Lung (tissue), 12 donors: ENCODE results near the gene HERC4. TPM values are rescaled to one million over a fixed set of nuclear protein-coding genes. Genes with fewer than 3 reads are reported as not detected.

Experiments
- ATAC-seq: fragments of 200-7000 bp; cut with Tn5 transposase; one replicate; pipeline ENCODE4 v1.9.1; 2020; ENCODE audit warnings: moderate number of reproducible peaks; ENCODE audit not compliant: insufficient read depth, low FRiP score
- DNase-seq, 3 donors: peaks; one replicate each; pipeline ENCODE4 v3.0.0-alpha.2; 2013 to 2017
- H3K27ac ChIP-seq, 2 donors: one replicate each; pipeline ENCODE4 v1.5.1; 2013; ENCODE audit warnings: mild to moderate bottlenecking in 2 of 2, moderate library complexity in 2 of 2, control low read depth in 1 of 2, inconsistent platforms in 1 of 2, low read depth in 1 of 2, low read length in 1 of 2
- H3K27me3 ChIP-seq, 3 donors: one replicate each; pipeline ENCODE4 v1.5.1; 2013; ENCODE audit warnings: low read length in 2 of 3; ENCODE audit not compliant: control insufficient read depth in 3 of 3, insufficient read depth in 3 of 3
- H3K36me3 ChIP-seq, 4 donors: one replicate each; pipeline ENCODE4 v1.5.1; 2013; ENCODE audit warnings: low read length in 4 of 4, mild to moderate bottlenecking in 1 of 4, moderate library complexity in 1 of 4; ENCODE audit not compliant: control insufficient read depth in 4 of 4, insufficient read depth in 4 of 4
- H3K4me1 ChIP-seq, 5 donors: one replicate each; pipeline ENCODE4 v1.5.1; 2013; ENCODE audit warnings: low read length in 5 of 5, mild to moderate bottlenecking in 2 of 5, moderate library complexity in 1 of 5; ENCODE audit not compliant: control insufficient read depth in 5 of 5, insufficient read depth in 5 of 5
- H3K4me3 ChIP-seq: one replicate; pipeline ENCODE4 v1.5.1; 2013; ENCODE audit warnings: mild to moderate bottlenecking, control low read depth, moderate library complexity
- H3K9ac ChIP-seq, 2 donors: one replicate each; pipeline ENCODE4 v1.5.1; 2013; ENCODE audit warnings: low read length in 2 of 2, control low read depth in 1 of 2; ENCODE audit not compliant: insufficient read depth in 1 of 2
- H3K9me3 ChIP-seq, 4 donors: one replicate each; pipeline ENCODE4 v1.5.1; 2013; ENCODE audit warnings: low read length in 3 of 4, mild to moderate bottlenecking in 1 of 4, moderate library complexity in 1 of 4; ENCODE audit not compliant: control insufficient read depth in 4 of 4, insufficient read depth in 3 of 4
- CTCF ChIP-seq: IDR thresholded peaks from 2 replicates; pipeline ENCODE4 v1.5.1; 2012; ENCODE audit warnings: mild to moderate bottlenecking; ENCODE audit errors: control extremely low read depth, extremely low read depth
- WGBS, 2 donors: extraction: QIAGEN DNeasy Blood & Tissue Kit; methylation state at CpG; one replicate each; pipeline ENCODE4 v1.1.7; 2013; 5-methylcytosine and 5-hydroxymethylcytosine counted together
- polyA plus RNA-seq, 2 donors: library from polyadenylated mRNA; stranded (reverse); fragments of 200-250 nt; gene quantifications; one replicate each; pipeline ENCODE4 v1.2.1, GENCODE V29; 2013
- total RNA-seq, 2 donors: library from RNA; depleted of rRNA in 1 of 2; stranded (reverse); fragments of >200 nt in 1 of 2; gene quantifications; one replicate each; pipeline ENCODE4 v1.2.1, GENCODE V29; 2014 to 2021
- donor health status: control.
- donor health status: control.
- donor health status: Bipolar disorder and iron deficiency.
- donor health status: healthy.
- donor health status: DM: yes; HTN: yes; CAD: no.

HERC4 gene
- total and polyA plus RNA-seq, 4 donors = 16.3 to 162 (median 32.5) TPM

- ATAC-seq (no peak), DNase-seq (no peak)
- Histone ChIP-seq H3K9ac (no peak overlapping the region), H3K36me3 (peaks cover 3 to 19% (median 15%) of the 10 kb centered on the region in 4 donors), H3K4me3 (no peak overlapping the region), H3K27ac (no peak overlapping the region), H3K4me1 (no peaks in the 10 kb centered on the region), H3K9me3 (no peaks in the 10 kb centered on the region), H3K27me3 (no peaks in the 10 kb centered on the region)
- 56 to 80% methylated on average over 1 of the region's 1 CpG for WGBS, 2 donors
- TF ChIP-seq CTCF = no peak
Observed at GRCh38 chr10:67934336-67934735, 140.7 kb downstream of the HERC4 start.

GRCh38 chr10:67933199-67933598 lies 141.9 kb downstream of the HERC4 start:
- no peak for DNase-seq
- no peak for TF ChIP-seq CTCF
- Histone ChIP-seq H3K36me3 (peaks cover 2 to 19% (median 16%) of the 10 kb centered on the region in 4 donors), H3K9me3 (no peaks in the 10 kb centered on the region), H3K4me1 (no peaks in the 10 kb centered on the region), H3K4me3 (no peak overlapping the region), H3K27me3 (no peaks in the 10 kb centered on the region), H3K9ac (no peak overlapping the region), H3K27ac (no peak overlapping the region)
- ATAC-seq = no peak
- WGBS, 2 donors = 86 to 91% methylated on average over 2 of the region's 2 CpGs

GRCh38 chr10:67926951-67927350 lies 148.1 kb downstream of the HERC4 start:
- ATAC-seq (no peak), DNase-seq (no peak)
- TF ChIP-seq CTCF = no peak
- H3K36me3 ChIP-seq = peaks cover 13 to 15% (median 13%) of the 10 kb centered on the region in 4 donors
- H3K27me3 ChIP-seq = no peaks in the 10 kb centered on the region
- H3K9me3 ChIP-seq = no peaks in the 10 kb centered on the region
- H3K4me1 ChIP-seq = no peaks in the 10 kb centered on the region
- H3K9ac ChIP-seq = no peak overlapping the region
- no peak overlapping the region for H3K4me3 ChIP-seq
- H3K27ac ChIP-seq = no peak overlapping the region
- 95 to 97% methylated on average over 1 of the region's 1 CpG for WGBS, 2 donors

- no peaks in the 10 kb centered on the region for H3K9me3 ChIP-seq
- H3K9ac ChIP-seq = no peak overlapping the region
- DNase-seq (no peak), ATAC-seq (no peak)
- H3K27me3 ChIP-seq = no peaks in the 10 kb centered on the region
- H3K4me1 ChIP-seq = no peaks in the 10 kb centered on the region
- WGBS, 2 donors = 88 to 95% methylated on average over 1 of the region's 1 CpG
- H3K36me3 ChIP-seq = peaks cover 7 to 15% (median 11%) of the 10 kb centered on the region in 4 donors
- H3K4me3 ChIP-seq = no peak overlapping the region
- H3K27ac ChIP-seq = no peak overlapping the region
- TF ChIP-seq CTCF = no peak
Observed at GRCh38 chr10:67925449-67926005, 149.6 kb downstream of the HERC4 start.
